LoVo (cell line): ENCODE measurements around the gene LRRC47.

Experiments used
- DNase-seq: peaks from one replicate; pipeline ENCODE4 v3.0.0-alpha.2; 2016; ENCODE audit warnings: low spot score

The LRRC47 gene

DNA sequence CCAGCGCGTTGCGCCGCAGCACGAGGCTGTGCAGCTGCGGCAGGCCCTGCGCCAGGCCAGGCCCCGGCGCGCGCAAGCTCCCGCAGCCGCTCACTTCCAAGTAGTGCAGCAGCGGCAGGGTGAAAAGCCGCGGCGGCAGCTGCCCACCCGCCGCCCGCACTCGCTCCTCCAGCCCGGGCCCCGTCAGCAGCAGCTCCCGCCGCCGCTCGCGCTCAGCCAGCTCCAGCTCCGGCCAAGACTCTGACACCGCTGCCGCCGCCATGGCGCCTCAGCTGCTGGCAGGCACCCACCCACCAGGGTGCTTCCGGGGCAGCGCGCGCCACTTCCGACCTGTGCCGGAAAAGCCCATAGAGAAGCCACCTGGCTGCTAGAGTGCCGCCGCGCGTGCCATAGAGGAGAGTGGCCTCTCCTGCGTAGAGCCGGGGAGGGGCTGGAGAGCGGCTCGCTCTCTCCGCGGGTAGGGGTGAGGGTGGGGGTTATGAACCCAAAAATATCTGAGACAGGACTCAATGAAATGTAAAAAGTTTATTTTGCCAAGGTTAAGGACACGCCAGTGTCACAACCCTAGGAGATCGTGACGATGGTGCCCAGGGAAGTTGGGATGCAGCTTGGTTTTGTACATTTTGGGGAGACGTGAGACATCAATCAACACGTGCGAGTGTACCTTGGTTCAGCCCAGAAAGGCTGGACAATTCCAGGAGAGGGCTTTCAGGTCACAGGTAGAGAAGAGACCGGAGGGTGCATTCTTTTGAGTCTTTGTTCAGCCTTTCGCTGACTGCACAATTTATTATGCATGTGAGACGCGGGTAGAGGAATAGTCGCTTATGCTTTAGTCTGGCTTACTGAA lies at the start of gene LRRC47:
TSS of gene LRRC47 (minus strand) at position 284 of the 847 bp plus-strand sequence. CDS start at position 262, 22 bp downstream.
- peak; percentile 92 for DNase-seq

DNA sequence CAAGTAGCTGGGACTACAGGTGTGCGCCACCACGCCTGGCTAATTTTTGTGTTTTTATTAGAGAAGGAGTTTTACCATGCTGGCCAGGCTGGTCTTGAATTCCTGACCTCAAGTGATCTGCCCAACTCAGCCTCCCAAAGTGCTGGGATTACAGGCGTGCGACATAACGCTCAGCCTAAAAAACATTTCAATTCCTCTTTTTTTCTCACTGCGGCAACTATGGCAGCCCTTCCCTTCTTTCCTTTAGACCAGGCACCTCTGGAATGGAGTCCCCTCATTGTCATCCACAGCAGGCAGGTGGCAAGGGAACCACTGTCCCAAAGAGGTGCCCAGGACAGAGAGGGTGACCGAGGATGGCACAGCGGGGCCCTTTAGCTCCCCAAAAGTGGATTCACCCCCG lies 46.6 kb upstream of the LRRC47 start:
- no peak for DNase-seq

GRCh38 chr1:3841491-3841890 lies 45.2 kb upstream of the LRRC47 start:
- no peak for DNase-seq

DNA sequence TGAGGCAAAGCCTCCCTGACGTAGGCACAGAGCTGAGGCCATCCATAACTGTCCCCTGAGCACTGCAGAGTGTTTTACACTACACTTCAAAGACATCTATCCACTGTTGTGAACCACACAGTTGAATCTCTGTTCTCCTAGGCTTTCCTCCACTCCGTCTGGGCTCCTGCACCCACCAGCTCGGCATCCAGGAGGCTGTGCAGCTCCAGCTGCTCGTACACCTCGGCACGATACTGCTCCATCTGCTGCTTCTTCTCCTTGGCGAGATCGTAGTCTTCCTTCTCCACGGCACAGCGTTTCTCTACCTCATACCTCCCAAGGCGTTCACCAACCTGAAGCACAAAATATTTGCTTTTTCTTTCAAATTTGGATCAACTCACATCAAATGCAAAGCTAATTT lies 42.5 kb upstream of the LRRC47 start:
- no peak for DNase-seq

DNA sequence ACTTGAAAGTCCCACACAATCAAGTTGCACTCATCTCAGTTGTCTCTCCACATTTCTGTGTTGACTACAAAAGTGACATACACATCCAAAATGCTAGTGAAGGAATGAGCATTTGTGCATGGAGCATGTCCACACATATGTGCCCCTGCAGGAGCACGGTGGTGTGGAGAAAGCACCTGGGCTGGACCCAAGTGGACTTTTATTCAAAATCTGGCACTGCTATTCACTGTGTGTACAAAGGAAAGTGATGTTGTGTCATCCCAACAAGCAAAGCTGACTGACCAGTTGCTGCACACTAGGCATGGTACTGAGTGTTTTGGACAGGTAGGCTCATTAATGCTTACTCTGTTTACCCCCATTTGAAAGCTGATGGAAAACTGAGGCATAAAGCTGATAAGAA lies 41.4 kb upstream of the LRRC47 start:
- no peak for DNase-seq

- no peak for DNase-seq
Measured at GRCh38 chr1:3837200-3837599, 40.9 kb upstream of the LRRC47 start.

- DNase-seq = no peak
Measured at GRCh38 chr1:3836421-3836820, 40.1 kb upstream of the LRRC47 start.

DNA sequence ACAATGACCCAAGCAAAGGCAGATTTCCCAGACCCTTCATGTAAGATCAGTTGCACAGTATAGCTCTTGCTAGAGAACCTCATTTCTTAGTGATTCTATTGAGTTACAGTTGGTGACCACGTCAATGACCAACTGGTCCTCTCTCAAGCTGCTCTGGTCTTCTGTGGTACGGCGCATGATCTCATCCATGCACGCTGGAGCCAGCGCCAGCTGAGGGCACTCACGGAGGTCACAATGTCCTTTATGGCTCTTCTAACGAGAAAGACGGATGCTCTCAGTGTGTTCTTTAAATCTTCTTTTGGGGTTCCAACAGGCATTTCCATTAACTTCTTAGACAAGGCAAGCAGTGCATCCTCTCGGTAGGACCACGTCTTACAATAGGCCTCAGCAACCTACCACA lies 38.4 kb upstream of the LRRC47 start:
- DNase-seq = no peak

GRCh38 chr1:3831689-3832088 lies 35.4 kb upstream of the LRRC47 start:
- DNase-seq = no peak

- no peak for DNase-seq
Measured at GRCh38 chr1:3828391-3828790, 32.1 kb upstream of the LRRC47 start.

- DNase-seq = no peak
Measured at GRCh38 chr1:3827813-3828307, 31.6 kb upstream of the LRRC47 start.

DNA sequence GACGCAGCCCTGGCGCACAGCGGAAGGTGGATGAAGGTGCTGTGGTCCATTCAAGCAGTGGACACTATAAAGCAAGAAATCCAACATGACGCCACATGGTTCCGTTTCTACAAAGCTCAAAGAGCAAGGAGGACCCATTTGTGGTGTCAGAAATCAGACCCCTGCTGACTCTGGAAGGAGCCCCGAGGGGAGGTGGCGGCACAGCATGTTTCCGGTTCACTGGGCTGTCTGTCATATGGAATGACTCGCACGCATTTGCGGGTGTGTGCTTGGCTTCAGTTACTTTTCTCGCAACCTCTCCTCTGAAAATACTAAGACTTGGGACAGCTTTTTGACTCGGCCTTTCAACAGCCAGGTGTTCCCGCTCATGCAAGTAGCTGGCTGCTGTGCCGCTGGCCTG lies 29.1 kb upstream of the LRRC47 start:
- DNase-seq = no peak

GRCh38 chr1:3824650-3825049 lies 28.4 kb upstream of the LRRC47 start:
- DNase-seq = no peak

- no peak for DNase-seq
Measured at GRCh38 chr1:3822421-3822820, 26.1 kb upstream of the LRRC47 start.

DNA sequence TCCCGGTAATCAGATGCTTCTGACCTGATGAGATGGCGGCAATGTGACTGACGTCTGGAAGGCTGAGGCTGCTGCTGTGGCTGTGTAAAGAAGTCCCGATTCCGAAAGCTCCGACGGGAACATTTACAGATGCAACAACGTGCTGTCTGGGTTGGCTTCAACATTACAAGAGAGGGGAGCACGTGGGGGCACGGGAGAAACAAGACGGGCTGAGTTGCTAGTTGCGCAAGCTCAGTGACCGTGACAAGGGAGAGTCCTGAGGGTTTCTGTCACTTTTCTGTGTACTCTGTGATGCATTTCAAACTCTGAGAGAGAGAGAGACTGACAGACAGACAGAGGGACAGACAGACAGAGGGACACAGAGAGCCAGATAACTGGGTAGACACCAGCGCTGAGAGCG lies 25.6 kb upstream of the LRRC47 start:
- no peak for DNase-seq

GRCh38 chr1:3821447-3821846 lies 25.1 kb upstream of the LRRC47 start:
- DNase-seq = no peak

DNA sequence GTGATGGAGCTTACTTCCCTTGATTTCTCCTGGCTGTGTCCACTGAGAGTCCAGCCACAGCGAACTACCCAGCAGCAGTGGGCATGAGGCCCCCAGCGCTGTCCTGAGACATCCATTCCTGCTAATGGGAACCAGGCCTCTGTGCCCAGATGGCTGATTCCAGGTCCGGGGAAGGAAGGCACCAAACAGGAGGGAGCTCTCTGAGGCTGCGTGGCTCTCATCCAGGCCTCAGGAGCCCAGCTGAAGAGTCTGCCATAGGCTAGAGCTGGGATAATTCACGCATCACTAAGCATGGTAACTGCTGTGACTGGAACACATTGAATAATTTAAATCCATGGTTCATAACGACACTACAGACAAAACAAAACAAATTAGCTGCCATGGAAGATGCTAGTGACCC lies 24.7 kb upstream of the LRRC47 start:
- no peak for DNase-seq

DNA sequence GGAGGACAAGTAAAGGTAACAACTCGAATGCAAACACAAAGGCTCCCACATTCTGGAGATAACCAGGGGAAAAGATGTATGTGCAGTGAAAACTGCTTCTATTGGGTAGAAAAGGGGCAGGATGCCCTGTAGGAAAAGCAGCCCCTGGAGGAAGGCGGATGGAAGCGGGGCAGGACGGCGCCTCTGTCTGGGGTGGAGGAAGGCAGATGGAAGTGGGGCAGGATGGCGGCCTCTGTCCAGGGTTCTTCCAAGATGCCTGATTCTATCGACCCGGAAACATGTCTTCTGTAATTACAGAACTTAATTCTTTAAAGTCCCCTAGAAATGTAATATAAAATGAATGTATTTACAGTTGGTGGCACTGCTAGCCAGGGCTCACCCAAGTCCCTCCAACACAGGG lies 24.0 kb upstream of the LRRC47 start:
- DNase-seq = no peak

GRCh38 chr1:3819771-3820200 lies 23.5 kb upstream of the LRRC47 start:
- DNase-seq = no peak

- DNase-seq = no peak
Measured at GRCh38 chr1:3817821-3818597, 21.7 kb upstream of the LRRC47 start.

DNA sequence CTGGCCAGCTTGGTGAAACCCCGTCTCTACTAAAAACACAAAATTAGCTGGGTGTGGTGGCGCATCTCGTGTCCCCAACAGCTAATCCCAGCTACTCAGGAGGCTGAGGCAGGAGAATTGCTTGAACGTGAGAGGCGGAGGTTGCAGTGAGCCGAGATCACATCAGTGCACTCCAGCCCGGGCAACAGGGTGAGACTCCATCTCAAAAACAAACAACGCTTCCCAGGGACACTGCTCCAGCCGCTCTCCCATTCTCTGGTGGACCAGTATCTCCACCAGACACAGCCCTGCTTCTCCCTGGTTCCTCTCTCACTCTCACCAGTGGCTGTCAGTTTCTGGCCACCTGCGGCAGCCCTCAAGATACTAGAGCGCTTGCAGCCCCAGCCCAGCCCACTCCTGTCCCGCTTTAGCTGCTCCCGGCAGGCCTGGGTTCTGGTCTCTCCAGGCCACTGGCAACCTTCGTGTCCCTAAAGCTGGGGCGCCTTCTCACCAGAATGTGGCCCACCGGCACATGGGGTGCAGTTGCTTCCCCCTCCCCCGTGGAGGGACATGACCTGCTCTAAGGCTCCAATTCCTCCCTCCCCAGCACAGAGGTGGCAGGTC lies 20.9 kb upstream of the LRRC47 start:
- DNase-seq = no peak

- no peak for DNase-seq
Measured at GRCh38 chr1:3816331-3817137, 20.2 kb upstream of the LRRC47 start.
